MCF 10A (cell line): ENCODE data around the gene CFTR. TPM values are rescaled to one million over a fixed set of nuclear protein-coding genes. Genes with fewer than 3 reads are reported as not detected.
"Not testable (repeated sequence)": the region's sequence is repeated elsewhere in the genome, so short reads cannot be mapped to it uniquely, and the experiment has no call there.

Experiments
- BruUV-seq: library from RNA; stranded (reverse); fragments of 400-500 nt; replicated peaks from 2 replicates; lab custom pipeline; 2021; lab: Mats Ljungman, UMichigan
- CTCF ChIA-PET: fragments of 300-600 bp; sonication (Branson Sonifier 250); formaldehyde crosslinking; extraction: SDS; loops from one replicate; lab custom pipeline; 2021; ENCODE audit warnings: antibody characterized with exemption, inconsistent platforms; lab: Yijun Ruan, JAX
- POLR2A ChIA-PET: fragments of 300-600, 350-650 bp; sonication (Branson Sonifier 250); formaldehyde crosslinking; extraction: SDS; loops from one replicate; lab custom pipeline; 2020; ENCODE audit warnings: antibody characterized with exemption, inconsistent platforms; lab: Yijun Ruan, JAX
- DNase-seq: peaks from one replicate; pipeline ENCODE4 v3.0.0-alpha.2; 2018; ENCODE audit not compliant: unreplicated experiment
- H3K27ac Mint-ChIP-seq: one replicate; pipeline ENCODE4 v1.8.0; 2022; ENCODE audit warnings: mild to moderate bottlenecking, low read depth, mixed read lengths; ENCODE audit not compliant: unreplicated experiment
- H3K27me3 Mint-ChIP-seq: one replicate; pipeline ENCODE4 v1.8.0; 2022; ENCODE audit warnings: mixed read lengths; ENCODE audit not compliant: insufficient read depth, unreplicated experiment
- H3K36me3 Mint-ChIP-seq: one replicate; pipeline ENCODE4 v1.8.0; 2022; ENCODE audit warnings: mild to moderate bottlenecking, moderate library complexity, mixed read lengths; ENCODE audit not compliant: insufficient read depth, unreplicated experiment
- H3K4me1 Mint-ChIP-seq: one replicate; pipeline ENCODE4 v1.8.0; 2022; ENCODE audit warnings: mixed read lengths; ENCODE audit not compliant: insufficient read depth, unreplicated experiment
- H3K4me3 Mint-ChIP-seq: one replicate; pipeline ENCODE4 v1.8.0; 2022; ENCODE audit warnings: mild to moderate bottlenecking, moderate library complexity, mixed read lengths; ENCODE audit not compliant: unreplicated experiment
- H3K9me3 Mint-ChIP-seq: one replicate; pipeline ENCODE4 v1.8.0; 2022; ENCODE audit warnings: mixed read lengths; ENCODE audit not compliant: unreplicated experiment
- CTCF ChIP-seq: fragments of 200-600 bp; IDR thresholded peaks from one replicate; pipeline ENCODE4 v1.8.0; 2022; ENCODE audit warnings: antibody characterized with exemption, mild to moderate bottlenecking; ENCODE audit not compliant: unreplicated experiment
- intact Hi-C: fragments of 100-400 bp; cut with micrococcal nuclease; formaldehyde crosslinking; loops from 2 replicates; pipeline ENCODE4 v1.14.1; 2022
- total RNA-seq: library from RNA; stranded (reverse); gene quantifications from 2 replicates; pipeline ENCODE4 v1.2.3, GENCODE V29; 2022

Gene CFTR
- total RNA-seq, 1 experiment from 2014 or later = not detected

- no peak for DNase-seq
- H3K4me1 Mint-ChIP-seq = no peaks in the 10 kb centered on the region
- no peaks in the 10 kb centered on the region for H3K36me3 Mint-ChIP-seq
- H3K27me3 Mint-ChIP-seq = no peaks in the 10 kb centered on the region
- no peaks in the 10 kb centered on the region for H3K9me3 Mint-ChIP-seq
- intact Hi-C loops = no loop called here
- CTCF ChIA-PET = interaction anchor here (1.0 kb wide), 1 partner anchor 248 kb away, joined by 3 read pairs; no protein-coding TSS in a partner anchor
- no peak overlapping the region for H3K4me3 Mint-ChIP-seq
- POLR2A ChIA-PET = interaction anchor here (0.7 kb wide), 1 partner anchor 1370 kb away, joined by 3 read pairs; no protein-coding TSS in a partner anchor
- no TSS peak for BruUV-seq
- no peak for TF ChIP-seq CTCF
- H3K27ac Mint-ChIP-seq = no peak overlapping the region
These were observed 226.4 kb downstream of the CFTR start for GRCh38 chr7:117706210-117706609.

- DNase-seq = no peak
- Mint-ChIP-seq H3K27me3 (no peaks in the 10 kb centered on the region), H3K4me1 (no peaks in the 10 kb centered on the region), H3K4me3 (no peak overlapping the region), H3K9me3 (no peaks in the 10 kb centered on the region), H3K27ac (no peak overlapping the region), H3K36me3 (no peaks in the 10 kb centered on the region)
- intact Hi-C loops = no loop called here
- CTCF ChIA-PET = no interaction called here
- no TSS peak for BruUV-seq
- POLR2A ChIA-PET = no interaction called here
- no peak for TF ChIP-seq CTCF
These were observed 227.3 kb downstream of the CFTR start for GRCh38 chr7:117707080-117707479.

GRCh38 chr7:117708173-117708572 lies 228.3 kb downstream of the CFTR start:
- not testable (repeated sequence) for BruUV-seq

GRCh38 chr7:117711556-117711955 lies 231.7 kb downstream of the CFTR start:
- CTCF ChIA-PET = interaction anchor here (1.9 kb wide), 1 partner anchor 252 kb away, joined by 9 read pairs; no protein-coding TSS in a partner anchor
- no peak for DNase-seq
- intact Hi-C loops = no loop called here
- POLR2A ChIA-PET = no interaction called here
- H3K4me1 Mint-ChIP-seq = no peaks in the 10 kb centered on the region
- H3K27me3 Mint-ChIP-seq = peaks cover 21% of the 10 kb centered on the region
- no TSS peak for BruUV-seq
- H3K36me3 Mint-ChIP-seq = no peaks in the 10 kb centered on the region
- no peaks in the 10 kb centered on the region for H3K9me3 Mint-ChIP-seq
- H3K27ac Mint-ChIP-seq = no peak overlapping the region
- TF ChIP-seq CTCF = no peak
- H3K4me3 Mint-ChIP-seq = no peak overlapping the region

More at GRCh38 chr7:117708173-117708572, 228.3 kb downstream of the CFTR start:
- H3K27ac Mint-ChIP-seq, CTCF ChIA-PET, H3K9me3 Mint-ChIP-seq, POLR2A ChIA-PET, H3K4me1 Mint-ChIP-seq, DNase-seq, H3K27me3 Mint-ChIP-seq, H3K4me3 Mint-ChIP-seq, H3K36me3 Mint-ChIP-seq, intact Hi-C loops: not testable (repeated sequence)
